ENCODE results near the gene DLX2. TPM values are rescaled to one million over a fixed set of nuclear protein-coding genes. Genes with fewer than 3 reads are reported as not detected.

Gene DLX2
- total and polyA plus RNA-seq, 2 of the 13 experiments (the other 11 are each of a cell fraction or from before 2014, with no cell fraction given), result 0.07 to 0.15 TPM

DNA sequence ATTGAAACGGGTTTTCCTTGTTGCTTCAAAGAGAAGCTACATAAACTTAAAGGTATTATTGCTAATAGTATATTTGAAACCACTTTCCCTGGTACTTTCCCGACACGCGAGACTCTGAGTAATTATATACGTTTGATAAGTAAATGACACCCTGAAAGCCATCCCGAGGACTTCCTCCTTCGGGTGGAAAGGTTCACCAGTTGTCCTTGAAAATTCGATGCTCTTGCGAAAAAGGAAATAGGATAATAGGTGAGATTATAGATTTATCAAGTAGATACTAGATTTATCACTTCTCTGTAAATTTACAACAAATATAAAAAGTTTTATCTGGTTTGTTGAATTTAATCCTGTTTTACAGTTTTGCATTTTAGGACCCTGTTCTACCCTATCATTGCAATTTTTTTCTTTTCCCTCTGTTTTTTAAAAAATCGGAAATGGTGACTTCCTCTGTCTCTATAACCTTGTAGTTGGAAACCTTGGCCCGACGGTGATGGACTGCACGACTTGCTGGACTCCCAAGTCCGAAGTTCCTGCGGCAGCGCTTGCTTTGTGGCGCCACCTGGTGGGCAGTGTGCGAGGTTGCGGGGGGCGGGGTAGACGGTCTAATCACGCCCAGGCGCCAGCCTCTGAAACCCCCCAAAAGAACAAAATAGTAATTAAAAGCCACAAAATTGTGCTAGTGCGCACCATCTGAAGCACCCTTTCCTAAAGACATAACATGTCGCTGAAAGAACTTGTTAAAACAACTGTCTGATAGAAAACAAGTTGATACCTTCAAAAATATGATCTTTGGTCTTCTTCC lies 972 bp upstream of the DLX2 start (continued):
- TF ChIP-seq CBX5 (CRISPR knock-in tag; IDR thresholded peaks at IDR 0.05; ENCODE audit: borderline replicate concordance), result peak; percentile 70; the same call in 1 of the 2 replicates
- peak; percentile 32 for TF ChIP-seq MEIS1 (CRISPR knock-in tag; IDR thresholded peaks at IDR 0.05; ENCODE audit: borderline replicate concordance)
- no peak for TF ChIP-seq ZNF747 (CRISPR knock-in tag; IDR thresholded peaks at IDR 0.05; ENCODE audit: borderline replicate concordance)
- peak; percentile 64; the same call in 1 of the 2 replicates for TF ChIP-seq ZSCAN29 (CRISPR knock-in tag; conservative IDR thresholded peaks at IDR 0.05)
- TF ChIP-seq ZBTB3 (CRISPR knock-in tag; IDR thresholded peaks at IDR 0.05; ENCODE audit: borderline replicate concordance, low read depth), result no peak
- TF ChIP-seq, protein P1, sequence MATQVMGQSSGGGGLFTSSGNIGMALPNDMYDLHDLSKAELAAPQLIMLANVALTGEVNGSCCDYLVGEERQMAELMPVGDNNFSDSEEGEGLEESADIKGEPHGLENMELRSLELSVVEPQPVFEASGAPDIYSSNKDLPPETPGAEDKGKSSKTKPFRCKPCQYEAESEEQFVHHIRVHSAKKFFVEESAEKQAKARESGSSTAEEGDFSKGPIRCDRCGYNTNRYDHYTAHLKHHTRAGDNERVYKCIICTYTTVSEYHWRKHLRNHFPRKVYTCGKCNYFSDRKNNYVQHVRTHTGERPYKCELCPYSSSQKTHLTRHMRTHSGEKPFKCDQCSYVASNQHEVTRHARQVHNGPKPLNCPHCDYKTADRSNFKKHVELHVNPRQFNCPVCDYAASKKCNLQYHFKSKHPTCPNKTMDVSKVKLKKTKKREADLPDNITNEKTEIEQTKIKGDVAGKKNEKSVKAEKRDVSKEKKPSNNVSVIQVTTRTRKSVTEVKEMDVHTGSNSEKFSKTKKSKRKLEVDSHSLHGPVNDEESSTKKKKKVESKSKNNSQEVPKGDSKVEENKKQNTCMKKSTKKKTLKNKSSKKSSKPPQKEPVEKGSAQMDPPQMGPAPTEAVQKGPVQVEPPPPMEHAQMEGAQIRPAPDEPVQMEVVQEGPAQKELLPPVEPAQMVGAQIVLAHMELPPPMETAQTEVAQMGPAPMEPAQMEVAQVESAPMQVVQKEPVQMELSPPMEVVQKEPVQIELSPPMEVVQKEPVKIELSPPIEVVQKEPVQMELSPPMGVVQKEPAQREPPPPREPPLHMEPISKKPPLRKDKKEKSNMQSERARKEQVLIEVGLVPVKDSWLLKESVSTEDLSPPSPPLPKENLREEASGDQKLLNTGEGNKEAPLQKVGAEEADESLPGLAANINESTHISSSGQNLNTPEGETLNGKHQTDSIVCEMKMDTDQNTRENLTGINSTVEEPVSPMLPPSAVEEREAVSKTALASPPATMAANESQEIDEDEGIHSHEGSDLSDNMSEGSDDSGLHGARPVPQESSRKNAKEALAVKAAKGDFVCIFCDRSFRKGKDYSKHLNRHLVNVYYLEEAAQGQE (IDR thresholded peaks at IDR 0.05; ENCODE audit: borderline replicate concordance in 1 of 2, low read depth in 1 of 2, low read length in 2 of 2), result no peak
- no peak for TF ChIP-seq SIX1 (CRISPR knock-in tag; IDR thresholded peaks at IDR 0.05; ENCODE audit: borderline replicate concordance)
- no peak for TF ChIP-seq NCOA2 (CRISPR knock-in tag; IDR thresholded peaks at IDR 0.05)
- no peak for TF ChIP-seq PHB2 (IDR thresholded peaks at IDR 0.05; ENCODE audit: partially characterized antibody)
- TF ChIP-seq, protein P2, sequence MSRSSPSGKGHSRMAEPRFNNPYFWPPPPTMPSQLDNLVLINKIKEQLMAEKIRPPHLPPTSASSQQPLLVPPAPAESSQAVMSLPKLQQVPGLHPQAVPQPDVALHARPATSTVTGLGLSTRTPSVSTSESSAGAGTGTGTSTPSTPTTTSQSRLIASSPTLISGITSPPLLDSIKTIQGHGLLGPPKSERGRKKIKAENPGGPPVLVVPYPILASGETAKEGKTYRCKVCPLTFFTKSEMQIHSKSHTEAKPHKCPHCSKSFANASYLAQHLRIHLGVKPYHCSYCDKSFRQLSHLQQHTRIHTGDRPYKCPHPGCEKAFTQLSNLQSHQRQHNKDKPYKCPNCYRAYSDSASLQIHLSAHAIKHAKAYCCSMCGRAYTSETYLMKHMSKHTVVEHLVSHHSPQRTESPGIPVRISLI (CRISPR knock-in tag; IDR thresholded peaks at IDR 0.05; ENCODE audit: borderline replicate concordance), result no peak; the same call in 1 of the 2 replicates
- TF ChIP-seq, protein P3, sequence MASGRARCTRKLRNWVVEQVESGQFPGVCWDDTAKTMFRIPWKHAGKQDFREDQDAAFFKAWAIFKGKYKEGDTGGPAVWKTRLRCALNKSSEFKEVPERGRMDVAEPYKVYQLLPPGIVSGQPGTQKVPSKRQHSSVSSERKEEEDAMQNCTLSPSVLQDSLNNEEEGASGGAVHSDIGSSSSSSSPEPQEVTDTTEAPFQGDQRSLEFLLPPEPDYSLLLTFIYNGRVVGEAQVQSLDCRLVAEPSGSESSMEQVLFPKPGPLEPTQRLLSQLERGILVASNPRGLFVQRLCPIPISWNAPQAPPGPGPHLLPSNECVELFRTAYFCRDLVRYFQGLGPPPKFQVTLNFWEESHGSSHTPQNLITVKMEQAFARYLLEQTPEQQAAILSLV (CRISPR knock-in tag; IDR thresholded peaks at IDR 0.05; ENCODE audit: borderline replicate concordance), result no peak
- TF ChIP-seq, protein P4, sequence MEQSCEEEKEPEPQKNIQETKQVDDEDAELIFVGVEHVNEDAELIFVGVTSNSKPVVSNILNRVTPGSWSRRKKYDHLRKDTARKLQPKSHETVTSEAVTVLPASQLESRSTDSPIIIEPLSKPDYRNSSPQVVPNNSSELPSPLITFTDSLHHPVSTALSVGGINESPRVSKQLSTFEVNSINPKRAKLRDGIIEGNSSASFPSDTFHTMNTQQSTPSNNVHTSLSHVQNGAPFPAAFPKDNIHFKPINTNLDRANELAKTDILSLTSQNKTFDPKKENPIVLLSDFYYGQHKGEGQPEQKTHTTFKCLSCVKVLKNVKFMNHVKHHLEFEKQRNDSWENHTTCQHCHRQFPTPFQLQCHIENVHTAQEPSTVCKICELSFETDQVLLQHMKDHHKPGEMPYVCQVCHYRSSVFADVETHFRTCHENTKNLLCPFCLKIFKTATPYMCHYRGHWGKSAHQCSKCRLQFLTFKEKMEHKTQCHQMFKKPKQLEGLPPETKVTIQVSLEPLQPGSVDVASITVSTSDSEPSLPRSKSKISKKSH (CRISPR knock-in tag; IDR thresholded peaks at IDR 0.05; ENCODE audit: borderline replicate concordance), result 0 out of 2 replicates have a peak, but pooled peaks have one; percentile 25
- TF ChIP-seq ZNF331 (CRISPR knock-in tag; IDR thresholded peaks at IDR 0.05), result peak; percentile 68; the same call in 1 of the 2 replicates
- peak; percentile 65; the same call in 1 of the 2 replicates for TF ChIP-seq KMT2A (CRISPR knock-in tag; IDR thresholded peaks at IDR 0.05)
- TF ChIP-seq GABPA (IDR thresholded peaks at IDR 0.05; ENCODE audit: low read depth, low read length), result no peak
- TF ChIP-seq GABPA (CRISPR knock-in tag; IDR thresholded peaks at IDR 0.05; ENCODE audit: low read depth), result no peak
- no peak for TF ChIP-seq SMARCE1 (IDR thresholded peaks at IDR 0.05; ENCODE audit: borderline replicate concordance)
- TF ChIP-seq, protein P5, sequence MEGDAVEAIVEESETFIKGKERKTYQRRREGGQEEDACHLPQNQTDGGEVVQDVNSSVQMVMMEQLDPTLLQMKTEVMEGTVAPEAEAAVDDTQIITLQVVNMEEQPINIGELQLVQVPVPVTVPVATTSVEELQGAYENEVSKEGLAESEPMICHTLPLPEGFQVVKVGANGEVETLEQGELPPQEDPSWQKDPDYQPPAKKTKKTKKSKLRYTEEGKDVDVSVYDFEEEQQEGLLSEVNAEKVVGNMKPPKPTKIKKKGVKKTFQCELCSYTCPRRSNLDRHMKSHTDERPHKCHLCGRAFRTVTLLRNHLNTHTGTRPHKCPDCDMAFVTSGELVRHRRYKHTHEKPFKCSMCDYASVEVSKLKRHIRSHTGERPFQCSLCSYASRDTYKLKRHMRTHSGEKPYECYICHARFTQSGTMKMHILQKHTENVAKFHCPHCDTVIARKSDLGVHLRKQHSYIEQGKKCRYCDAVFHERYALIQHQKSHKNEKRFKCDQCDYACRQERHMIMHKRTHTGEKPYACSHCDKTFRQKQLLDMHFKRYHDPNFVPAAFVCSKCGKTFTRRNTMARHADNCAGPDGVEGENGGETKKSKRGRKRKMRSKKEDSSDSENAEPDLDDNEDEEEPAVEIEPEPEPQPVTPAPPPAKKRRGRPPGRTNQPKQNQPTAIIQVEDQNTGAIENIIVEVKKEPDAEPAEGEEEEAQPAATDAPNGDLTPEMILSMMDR (CRISPR knock-in tag; IDR thresholded peaks at IDR 0.05), result peak; percentile 96
